ENCODE results near the gene ZNF536. TPM values are rescaled to one million over a fixed set of nuclear protein-coding genes. Genes with fewer than 3 reads are reported as not detected.

Gene ZNF536
- total RNA-seq, result 28.1 TPM

GRCh38 chr19:30371960-30372824, at the start of gene ZNF536:
Gene ZNF536 (plus strand): TSS chr19:30372384. CDS start chr19:30443563, 71,179 bp downstream.
- peak; percentile 59 for DNase-seq

GRCh38 chr19:30322641-30323320, 49.4 kb upstream of the ZNF536 start:
- no peak for DNase-seq

- no peak for DNase-seq
Observed at GRCh38 chr19:30323904-30324303, 48.3 kb upstream of the ZNF536 start.

- no peak for DNase-seq
Observed at GRCh38 chr19:30324982-30325381, 47.2 kb upstream of the ZNF536 start.

GRCh38 chr19:30325676-30326392, 46.4 kb upstream of the ZNF536 start:
- DNase-seq, result no peak

- DNase-seq, result no peak
Observed at GRCh38 chr19:30326393-30326710, 45.8 kb upstream of the ZNF536 start.

GRCh38 chr19:30327331-30327730, 44.9 kb upstream of the ZNF536 start:
- no peak for DNase-seq

GRCh38 chr19:30328096-30328495, 44.1 kb upstream of the ZNF536 start:
- no peak for DNase-seq

- DNase-seq, result no peak
Observed at GRCh38 chr19:30330266-30330665, 41.9 kb upstream of the ZNF536 start.

- no peak for DNase-seq
Observed at GRCh38 chr19:30332445-30333234, 39.5 kb upstream of the ZNF536 start.

GRCh38 chr19:30333291-30334065, 38.7 kb upstream of the ZNF536 start:
- DNase-seq, result no peak

GRCh38 chr19:30334841-30335240, 37.3 kb upstream of the ZNF536 start:
- no peak for DNase-seq

GRCh38 chr19:30335306-30335886, 36.8 kb upstream of the ZNF536 start:
- DNase-seq, result no peak

- no peak for DNase-seq
Observed at GRCh38 chr19:30336290-30336689, 35.9 kb upstream of the ZNF536 start.

- no peak for DNase-seq
Observed at GRCh38 chr19:30338041-30338456, 34.1 kb upstream of the ZNF536 start.

GRCh38 chr19:30338878-30339623, 33.1 kb upstream of the ZNF536 start:
- DNase-seq, result peak; percentile 13

GRCh38 chr19:30339624-30340525, 32.3 kb upstream of the ZNF536 start:
- DNase-seq, result no peak

- no peak for DNase-seq
Observed at GRCh38 chr19:30340771-30341561, 31.2 kb upstream of the ZNF536 start.

Data from occipital lobe (tissue), 2 donors.